Breast epithelium (tissue), 4 donors: Measurements from ENCODE around the gene TAP1. TPM values are rescaled to one million over a fixed set of nuclear protein-coding genes. Genes with fewer than 3 reads are reported as not detected.

ENCODE experiments used
- DNase-seq, 2 donors: peaks; one replicate each; pipeline ENCODE4 v3.0.0-alpha.2; 2019; ENCODE audit warnings: low spot score in 2 of 2
- H3K27ac ChIP-seq, 2 donors: fragments of 200-600 bp; sonication (generic) in 1 of 2; one replicate each; pipeline ENCODE4 v1.5.1; 2016 to 2019; ENCODE audit warnings: mild to moderate bottlenecking in 1 of 2
- H3K27me3 ChIP-seq, 2 donors: fragments of 200-600 bp; sonication (generic) in 1 of 2; one replicate each; pipeline versions ENCODE4 v1.5.1 to v1.6.0; 2017 to 2019; ENCODE audit warnings: control low read depth in 1 of 2, mild to moderate bottlenecking in 1 of 2
- H3K36me3 ChIP-seq: fragments of 200-600 bp; one replicate; pipeline ENCODE4 v1.5.1; 2019
- H3K4me1 ChIP-seq, 2 donors: fragments of 200-600 bp; sonication (generic); one replicate each; pipeline ENCODE4 v1.5.1; 2016 to 2019; ENCODE audit warnings: control low read depth in 1 of 2
- H3K4me3 ChIP-seq, 3 donors: fragments of 200-600 bp; sonication (generic); 1 replicate in 2 of 3; 2 replicates in 1 of 3; pipeline ENCODE4 v1.5.1; 2016 to 2019; ENCODE audit warnings: mild to moderate bottlenecking in 3 of 3, moderate library complexity in 2 of 3
- H3K9me3 ChIP-seq, 2 donors: fragments of 200-600 bp; sonication (generic) in 1 of 2; one replicate each; pipeline ENCODE4 v1.5.1; 2016 to 2019; ENCODE audit warnings: control low read depth in 1 of 2
- CTCF ChIP-seq, 3 donors: fragments of 450-650 bp; IDR thresholded peaks; one replicate each; pipeline ENCODE4 v1.5.1; 2016 to 2017; ENCODE audit warnings: antibody characterized with exemption in 3 of 3, mild to moderate bottlenecking in 3 of 3, moderate library complexity in 3 of 3
- POLR2A ChIP-seq: fragments of 450-650 bp; IDR thresholded peaks from one replicate; pipeline ENCODE4 v1.6.1; 2016; ENCODE audit warnings: antibody characterized with exemption, mild to moderate bottlenecking, moderate library complexity
- POLR2AphosphoS5 ChIP-seq, 3 donors: sonication (generic); formaldehyde crosslinking; IDR thresholded peaks; one replicate each; pipeline ENCODE4 v1.6.1; 2017; ENCODE audit warnings: antibody characterized with exemption in 3 of 3
- intact Hi-C: fragments of 100-400 bp; cut with DNase I; formaldehyde crosslinking; loops from one replicate; pipeline ENCODE4 v1.15.1; 2023; ENCODE audit warnings: low total_unique reads
- total RNA-seq, 3 donors: library from RNA; depleted of rRNA; stranded (reverse); fragments of >200 nt; gene quantifications; one replicate each; pipeline ENCODE4 v1.1.0, GENCODE V29; 2016

The TAP1 gene
- total RNA-seq, result 10 to 100 TPM; 24.2 to 40.6 (median 28.7) TPM

DNA sequence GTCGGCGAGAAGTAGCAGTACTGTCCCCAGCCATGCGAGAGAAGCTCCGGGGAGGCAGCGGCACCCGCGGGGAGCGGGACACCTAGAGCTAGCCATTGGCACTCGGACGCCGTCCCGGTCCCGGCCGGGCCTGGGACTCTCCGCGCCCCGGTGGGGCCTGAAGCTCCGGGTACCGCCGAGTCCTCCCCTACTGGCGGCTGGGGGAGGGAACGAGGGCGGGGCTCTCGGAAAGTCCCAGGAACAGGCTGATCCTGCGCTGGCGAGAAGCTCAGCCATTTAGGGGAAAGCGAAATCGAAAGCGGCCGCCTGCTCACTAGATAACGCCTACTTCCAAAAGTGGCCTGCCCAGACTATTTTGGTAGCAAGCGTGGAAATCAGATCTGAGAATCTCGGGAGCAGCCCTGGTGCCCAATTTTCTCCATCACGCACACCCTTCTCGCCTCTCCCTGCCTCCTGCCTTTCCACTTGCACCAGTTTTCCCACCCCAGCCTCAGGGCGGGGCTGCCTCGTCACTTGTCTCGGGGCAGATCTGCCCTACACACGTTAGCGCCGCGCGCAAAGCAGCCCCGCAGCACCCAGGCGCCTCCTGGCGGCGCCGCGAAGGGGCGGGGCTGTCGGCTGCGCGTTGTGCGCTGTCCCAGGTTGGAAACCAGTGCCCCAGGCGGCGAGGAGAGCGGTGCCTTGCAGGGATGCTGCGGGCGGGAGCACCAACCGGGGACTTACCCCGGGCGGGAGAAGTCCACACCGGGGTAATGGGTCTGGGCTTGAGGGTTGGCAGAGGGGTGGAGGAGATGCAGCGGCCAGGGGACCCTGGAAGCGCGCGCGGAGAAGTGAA lies at the start of gene TAP1, which contains the start of gene PSMB9:
Gene TAP1, minus strand, starts transcription at position 164 of the 835 bp plus-strand sequence. Its CDS starts 68 bp downstream, at position 96.
Gene PSMB9, plus strand, starts transcription at position 652 of the 835 bp plus-strand sequence. Its CDS starts 38 bp downstream, at position 690.
- peak within 1 kb of the TSS; percentile 96 to 100 for H3K27ac ChIP-seq
- DNase-seq, result peak; percentile 85 to 92
- H3K9me3 ChIP-seq, result no peaks in the 10 kb centered on the region
- TF ChIP-seq POLR2A, result peak; percentile 93
- TF ChIP-seq POLR2AphosphoS5 (IDR thresholded peaks at IDR 0.05), result peak; percentile 68 to 82 (median 80)
- TF ChIP-seq CTCF (IDR thresholded peaks at IDR 0.05), result peak; percentile 59 to 77 (median 67)
- intact Hi-C loops, result loop anchor here (1.0 kb wide), 1 partner anchor 15 kb away; the partner anchor contains the start of gene TAP2
- H3K4me1 ChIP-seq, result no peaks in the 10 kb centered on the region
- H3K4me3 ChIP-seq, result peak within 1 kb of the TSS; percentile 76 to 99 (median 91)
- no peaks in the 10 kb centered on the region for H3K36me3 ChIP-seq
- H3K27me3 ChIP-seq, result no peaks in the 10 kb centered on the region

DNA sequence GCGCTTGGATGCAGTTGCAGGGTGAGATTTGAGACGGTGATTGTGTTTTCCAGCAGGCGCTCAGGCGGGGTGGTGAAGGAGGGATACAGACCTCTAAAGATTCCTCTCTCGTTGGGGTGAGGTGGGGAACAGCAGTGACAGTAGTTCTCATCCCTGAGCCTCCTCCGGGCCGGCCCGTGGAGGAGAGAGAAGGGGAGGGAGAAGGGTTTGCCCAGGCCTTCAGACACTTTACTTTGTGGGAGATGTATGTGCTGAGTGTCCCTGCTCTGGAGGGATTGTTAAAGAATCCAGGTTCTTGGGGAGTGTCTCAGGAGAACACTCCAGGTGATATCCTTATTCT lies 41.5 kb upstream of the TAP1 start:
- H3K9me3 ChIP-seq, result no peaks in the 10 kb centered on the region
- TF ChIP-seq POLR2AphosphoS5 (IDR thresholded peaks at IDR 0.05), result no peak
- peak overlapping the region; percentile 72 to 78 (median 74) for H3K4me3 ChIP-seq
- peak overlapping the region; percentile 94 to 98 for H3K27ac ChIP-seq
- DNase-seq, result no peak
- H3K27me3 ChIP-seq, result no peaks in the 10 kb centered on the region
- peaks cover 0 to 8% of the 10 kb centered on the region in 2 donors for H3K4me1 ChIP-seq
- no peaks in the 10 kb centered on the region for H3K36me3 ChIP-seq
- intact Hi-C loops, result no loop called here

GRCh38 chr6:32894085-32895005 lies 40.8 kb upstream of the TAP1 start:
- no peak for TF ChIP-seq CTCF (IDR thresholded peaks at IDR 0.05)
- TF ChIP-seq POLR2A, result peak; percentile 32
- peak; percentile 48 to 81 (median 70) for TF ChIP-seq POLR2AphosphoS5 (IDR thresholded peaks at IDR 0.05)
- H3K27ac ChIP-seq, result peak overlapping the region; percentile 94 to 98
- peak overlapping the region; percentile 72 to 78 (median 74) for H3K4me3 ChIP-seq
- DNase-seq, result peak; percentile 87 to 94
- no peaks in the 10 kb centered on the region for H3K9me3 ChIP-seq
- no peaks in the 10 kb centered on the region for H3K36me3 ChIP-seq
- peaks cover 0 to 8% of the 10 kb centered on the region in 2 donors for H3K4me1 ChIP-seq
- no peaks in the 10 kb centered on the region for H3K27me3 ChIP-seq
- intact Hi-C loops, result no loop called here

DNA sequence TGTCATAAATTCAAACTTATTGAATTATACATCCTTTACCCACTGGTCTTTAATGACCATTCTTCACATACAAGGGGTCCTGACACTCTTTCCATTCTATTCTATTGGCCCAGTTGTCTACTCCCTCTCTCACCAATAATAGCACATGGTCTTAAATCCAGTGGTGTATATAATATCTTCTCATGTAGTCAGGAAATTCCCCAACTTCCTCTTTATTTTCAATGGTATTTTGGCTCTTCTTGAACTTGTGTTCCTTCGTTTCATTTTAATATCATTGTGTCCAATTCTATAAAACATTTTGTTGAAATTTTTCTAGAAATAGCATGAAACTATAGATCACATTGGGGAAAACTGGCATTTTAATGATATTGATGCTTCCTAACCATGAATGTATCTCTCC lies 37.3 kb upstream of the TAP1 start:
- H3K4me3 ChIP-seq, result no peak overlapping the region
- H3K9me3 ChIP-seq, result no peaks in the 10 kb centered on the region
- DNase-seq, result no peak
- intact Hi-C loops, result no loop called here
- TF ChIP-seq POLR2AphosphoS5 (IDR thresholded peaks at IDR 0.05) (no peak), CTCF (IDR thresholded peaks at IDR 0.05) (no peak), POLR2A (no peak)
- H3K27me3 ChIP-seq, result no peaks in the 10 kb centered on the region
- no peak overlapping the region for H3K27ac ChIP-seq
- H3K4me1 ChIP-seq, result peaks cover 0 to 7% of the 10 kb centered on the region in 2 donors
- H3K36me3 ChIP-seq, result no peaks in the 10 kb centered on the region

- no peak for DNase-seq
- TF ChIP-seq POLR2A (no peak), POLR2AphosphoS5 (IDR thresholded peaks at IDR 0.05) (no peak), CTCF (IDR thresholded peaks at IDR 0.05) (no peak)
- Histone ChIP-seq H3K4me1 (no peaks in the 10 kb centered on the region), H3K4me3 (no peak overlapping the region), H3K27me3 (no peaks in the 10 kb centered on the region), H3K9me3 (no peaks in the 10 kb centered on the region), H3K27ac (no peak overlapping the region), H3K36me3 (no peaks in the 10 kb centered on the region)
- intact Hi-C loops, result loop anchor here (10.0 kb wide), 1 partner anchor 65 kb away; the partner anchor contains the start of gene HLA-DMA
Measured at GRCh38 chr6:32889533-32889932, 36.0 kb upstream of the TAP1 start.
